ENCODE results near the gene CNNM2.

Gene CNNM2

GRCh38 chr10:102894466-102895213, 23.5 kb upstream of the CNNM2 start:
- H3K4me1 ChIP-seq (ENCODE audit: control insufficient read depth in 5 of 5, insufficient read depth in 5 of 5, low read length in 5 of 5): no peaks in the 10 kb centered on the region
- no peaks in the 10 kb centered on the region for H3K27me3 ChIP-seq (ENCODE audit: control insufficient read depth in 5 of 5, insufficient read depth in 4 of 5, low read length in 5 of 5)
- no peak overlapping the region for H3K4me3 ChIP-seq (ENCODE audit: low read depth in 1 of 5, low read length in 5 of 5)
- no peak overlapping the region for H3K9ac ChIP-seq (ENCODE audit: low read length in 5 of 5)
- no peaks in the 10 kb centered on the region for H3K9me3 ChIP-seq (ENCODE audit: control insufficient read depth in 5 of 5, low read length in 5 of 5)
- no peak overlapping the region for H3K27ac ChIP-seq (ENCODE audit: low read depth, low read length)
- peaks cover 0 to 4% (median 3%) of the 10 kb centered on the region in 5 donors for H3K36me3 ChIP-seq (ENCODE audit: control insufficient read depth in 5 of 5, insufficient read depth in 5 of 5, low read length in 5 of 5)

GRCh38 chr10:102900006-102900405, 18.1 kb upstream of the CNNM2 start:
- no peak overlapping the region for H3K9ac ChIP-seq (ENCODE audit: low read length in 5 of 5)
- no peaks in the 10 kb centered on the region for H3K27me3 ChIP-seq (ENCODE audit: control insufficient read depth in 5 of 5, insufficient read depth in 4 of 5, low read length in 5 of 5)
- no peaks in the 10 kb centered on the region for H3K9me3 ChIP-seq (ENCODE audit: control insufficient read depth in 5 of 5, low read length in 5 of 5)
- peaks cover 0 to 4% (median 0%) of the 10 kb centered on the region in 5 donors for H3K36me3 ChIP-seq (ENCODE audit: control insufficient read depth in 5 of 5, insufficient read depth in 5 of 5, low read length in 5 of 5)
- no peaks in the 10 kb centered on the region for H3K4me1 ChIP-seq (ENCODE audit: control insufficient read depth in 5 of 5, insufficient read depth in 5 of 5, low read length in 5 of 5)
- H3K4me3 ChIP-seq (ENCODE audit: low read depth in 1 of 5, low read length in 5 of 5): no peak overlapping the region
- no peak overlapping the region for H3K27ac ChIP-seq (ENCODE audit: low read depth, low read length)

GRCh38 chr10:102904346-102904745, 13.7 kb upstream of the CNNM2 start:
- H3K36me3 ChIP-seq (ENCODE audit: control insufficient read depth in 5 of 5, insufficient read depth in 5 of 5, low read length in 5 of 5): no peaks in the 10 kb centered on the region
- no peak overlapping the region for H3K4me3 ChIP-seq (ENCODE audit: low read depth in 1 of 5, low read length in 5 of 5)

GRCh38 chr10:102906507-102906906, 11.6 kb upstream of the CNNM2 start:
- no peaks in the 10 kb centered on the region for H3K36me3 ChIP-seq (ENCODE audit: control insufficient read depth in 5 of 5, insufficient read depth in 5 of 5, low read length in 5 of 5)
- no peak overlapping the region for H3K4me3 ChIP-seq (ENCODE audit: low read depth in 1 of 5, low read length in 5 of 5)
- H3K9me3 ChIP-seq (ENCODE audit: control insufficient read depth in 5 of 5, low read length in 5 of 5): no peaks in the 10 kb centered on the region
- no peak overlapping the region for H3K27ac ChIP-seq (ENCODE audit: low read depth, low read length)
- H3K9ac ChIP-seq (ENCODE audit: low read length in 5 of 5): no peak overlapping the region
- no peaks in the 10 kb centered on the region for H3K4me1 ChIP-seq (ENCODE audit: control insufficient read depth in 5 of 5, insufficient read depth in 5 of 5, low read length in 5 of 5)
- H3K27me3 ChIP-seq (ENCODE audit: control insufficient read depth in 5 of 5, insufficient read depth in 4 of 5, low read length in 5 of 5): no peaks in the 10 kb centered on the region

More at GRCh38 chr10:102904346-102904745, 13.7 kb upstream of the CNNM2 start:
- Histone ChIP-seq H3K27ac (ENCODE audit: low read depth, low read length) (no peak overlapping the region), H3K4me1 (ENCODE audit: control insufficient read depth in 5 of 5, insufficient read depth in 5 of 5, low read length in 5 of 5) (no peaks in the 10 kb centered on the region), H3K9ac (ENCODE audit: low read length in 5 of 5) (no peak overlapping the region), H3K27me3 (ENCODE audit: control insufficient read depth in 5 of 5, insufficient read depth in 4 of 5, low read length in 5 of 5) (no peaks in the 10 kb centered on the region), H3K9me3 (ENCODE audit: control insufficient read depth in 5 of 5, low read length in 5 of 5) (no peaks in the 10 kb centered on the region)

- Histone ChIP-seq H3K9me3 (ENCODE audit: control insufficient read depth in 5 of 5, low read length in 5 of 5) (no peaks in the 10 kb centered on the region), H3K4me3 (ENCODE audit: low read depth in 1 of 5, low read length in 5 of 5) (no peak overlapping the region), H3K4me1 (ENCODE audit: control insufficient read depth in 5 of 5, insufficient read depth in 5 of 5, low read length in 5 of 5) (peaks cover 8 to 22% (median 20%) of the 10 kb centered on the region in 5 donors), H3K9ac (ENCODE audit: low read length in 5 of 5) (no peak overlapping the region), H3K36me3 (ENCODE audit: control insufficient read depth in 5 of 5, insufficient read depth in 5 of 5, low read length in 5 of 5) (no peaks in the 10 kb centered on the region), H3K27me3 (ENCODE audit: control insufficient read depth in 5 of 5, insufficient read depth in 4 of 5, low read length in 5 of 5) (peaks cover 0 to 3% (median 0%) of the 10 kb centered on the region in 5 donors), H3K27ac (ENCODE audit: low read depth, low read length) (no peak overlapping the region)
These were observed 3.3 kb upstream of the CNNM2 start for GRCh38 chr10:102914781-102915180.

- Histone ChIP-seq H3K9ac (ENCODE audit: low read length in 5 of 5) (no peak overlapping the region), H3K27me3 (ENCODE audit: control insufficient read depth in 5 of 5, insufficient read depth in 4 of 5, low read length in 5 of 5) (peaks cover 0 to 3% (median 0%) of the 10 kb centered on the region in 5 donors), H3K4me3 (ENCODE audit: low read depth in 1 of 5, low read length in 5 of 5) (no peak overlapping the region), H3K36me3 (ENCODE audit: control insufficient read depth in 5 of 5, insufficient read depth in 5 of 5, low read length in 5 of 5) (no peaks in the 10 kb centered on the region), H3K4me1 (ENCODE audit: control insufficient read depth in 5 of 5, insufficient read depth in 5 of 5, low read length in 5 of 5) (peaks cover 10 to 34% (median 33%) of the 10 kb centered on the region in 5 donors), H3K9me3 (ENCODE audit: control insufficient read depth in 5 of 5, low read length in 5 of 5) (no peaks in the 10 kb centered on the region), H3K27ac (ENCODE audit: low read depth, low read length) (no peak overlapping the region)
These were observed 1.9 kb upstream of the CNNM2 start for GRCh38 chr10:102916173-102916572.

- H3K4me1 ChIP-seq (ENCODE audit: control insufficient read depth in 5 of 5, insufficient read depth in 5 of 5, low read length in 5 of 5): peaks cover 10 to 39% (median 33%) of the 10 kb centered on the region in 5 donors
- H3K27me3 ChIP-seq (ENCODE audit: control insufficient read depth in 5 of 5, insufficient read depth in 4 of 5, low read length in 5 of 5): peaks cover 0 to 3% (median 0%) of the 10 kb centered on the region in 5 donors
- peak overlapping the region in 3 of 5 donors; percentile 31 to 63 (median 45) for H3K9ac ChIP-seq (ENCODE audit: low read length in 5 of 5)
These were observed 656 bp upstream of the CNNM2 start for GRCh38 chr10:102917314-102917961.

GRCh38 chr10:102918817-102919245, 737 bp downstream of the CNNM2 start:
- H3K4me3 ChIP-seq (ENCODE audit: low read depth in 1 of 5, low read length in 5 of 5): peak overlapping the region; percentile 69 to 99 (median 97)
- H3K9ac ChIP-seq (ENCODE audit: low read length in 5 of 5): peak overlapping the region in 4 of 5 donors; percentile 48 to 75 (median 66)
- H3K4me1 ChIP-seq (ENCODE audit: control insufficient read depth in 5 of 5, insufficient read depth in 5 of 5, low read length in 5 of 5): peaks cover 13 to 43% (median 33%) of the 10 kb centered on the region in 5 donors

More at GRCh38 chr10:102917314-102917961, 656 bp upstream of the CNNM2 start:
- H3K36me3 ChIP-seq (ENCODE audit: control insufficient read depth in 5 of 5, insufficient read depth in 5 of 5, low read length in 5 of 5): no peaks in the 10 kb centered on the region
- H3K9me3 ChIP-seq (ENCODE audit: control insufficient read depth in 5 of 5, low read length in 5 of 5): no peaks in the 10 kb centered on the region
- peak overlapping the region; percentile 20 to 99 (median 97) for H3K4me3 ChIP-seq (ENCODE audit: low read depth in 1 of 5, low read length in 5 of 5)
- peak overlapping the region; percentile 69 for H3K27ac ChIP-seq (ENCODE audit: low read depth, low read length)

GRCh38 chr10:102919246-102919959, 1.3 kb downstream of the CNNM2 start:
- no peaks in the 10 kb centered on the region for H3K9me3 ChIP-seq (ENCODE audit: control insufficient read depth in 5 of 5, low read length in 5 of 5)
- peaks cover 0 to 3% (median 0%) of the 10 kb centered on the region in 5 donors for H3K27me3 ChIP-seq (ENCODE audit: control insufficient read depth in 5 of 5, insufficient read depth in 4 of 5, low read length in 5 of 5)
- peak overlapping the region in 3 of 5 donors; percentile 16 to 70 (median 65) for H3K9ac ChIP-seq (ENCODE audit: low read length in 5 of 5)
- no peak overlapping the region for H3K27ac ChIP-seq (ENCODE audit: low read depth, low read length)
- H3K36me3 ChIP-seq (ENCODE audit: control insufficient read depth in 5 of 5, insufficient read depth in 5 of 5, low read length in 5 of 5): no peaks in the 10 kb centered on the region
- H3K4me1 ChIP-seq (ENCODE audit: control insufficient read depth in 5 of 5, insufficient read depth in 5 of 5, low read length in 5 of 5): peaks cover 13 to 43% (median 33%) of the 10 kb centered on the region in 5 donors
- H3K4me3 ChIP-seq (ENCODE audit: low read depth in 1 of 5, low read length in 5 of 5): peak overlapping the region; percentile 69 to 99 (median 97)

More at GRCh38 chr10:102918817-102919245, 737 bp downstream of the CNNM2 start:
- Histone ChIP-seq H3K27me3 (ENCODE audit: control insufficient read depth in 5 of 5, insufficient read depth in 4 of 5, low read length in 5 of 5) (peaks cover 0 to 3% (median 0%) of the 10 kb centered on the region in 5 donors), H3K36me3 (ENCODE audit: control insufficient read depth in 5 of 5, insufficient read depth in 5 of 5, low read length in 5 of 5) (no peaks in the 10 kb centered on the region), H3K27ac (ENCODE audit: low read depth, low read length) (peak overlapping the region; percentile 37), H3K9me3 (ENCODE audit: control insufficient read depth in 5 of 5, low read length in 5 of 5) (no peaks in the 10 kb centered on the region)

Data from subcutaneous abdominal adipose tissue (tissue), 5 donors.